HL-60 (cell line): ENCODE data around the gene ANKRD12.

ENCODE experiments used
- CTCF ChIP-seq: IDR thresholded peaks from one replicate; pipeline ENCODE4 v1.5.1; 2011; ENCODE audit warnings: low read length, control low read depth, inconsistent platforms; ENCODE audit not compliant: insufficient read depth
- GABPA ChIP-seq: IDR thresholded peaks from 2 replicates; pipeline ENCODE4 v1.6.1; 2012; ENCODE audit warnings: low read depth
- POLR2AphosphoS5 ChIP-seq: IDR thresholded peaks from 2 replicates; pipeline ENCODE4 v1.6.1; 2012; ENCODE audit warnings: low read depth
- REST ChIP-seq: IDR thresholded peaks from 2 replicates; pipeline ENCODE4 v1.6.1; 2012; ENCODE audit warnings: low read depth; ENCODE audit not compliant: insufficient replicate concordance

GRCh38 chr18:9223356-9223755 lies 86.8 kb downstream of the ANKRD12 start:
- TF ChIP-seq CTCF (no peak), POLR2AphosphoS5 (no peak), GABPA (no peak), REST (no peak)
